GM18517 (cell line): ENCODE data around the gene RTCA.
"Not testable (repeated sequence)": the region's sequence is repeated elsewhere in the genome, so short reads cannot be mapped to it uniquely, and the experiment has no call there.

Experiments used
- ATAC-seq: cut with Tn5 transposase; IDR thresholded peaks from one replicate; pipeline ENCODE4 v1.9.1; 2021; ENCODE audit warnings: mild to moderate bottlenecking, moderate library complexity; ENCODE audit not compliant: unreplicated experiment

Gene RTCA

DNA sequence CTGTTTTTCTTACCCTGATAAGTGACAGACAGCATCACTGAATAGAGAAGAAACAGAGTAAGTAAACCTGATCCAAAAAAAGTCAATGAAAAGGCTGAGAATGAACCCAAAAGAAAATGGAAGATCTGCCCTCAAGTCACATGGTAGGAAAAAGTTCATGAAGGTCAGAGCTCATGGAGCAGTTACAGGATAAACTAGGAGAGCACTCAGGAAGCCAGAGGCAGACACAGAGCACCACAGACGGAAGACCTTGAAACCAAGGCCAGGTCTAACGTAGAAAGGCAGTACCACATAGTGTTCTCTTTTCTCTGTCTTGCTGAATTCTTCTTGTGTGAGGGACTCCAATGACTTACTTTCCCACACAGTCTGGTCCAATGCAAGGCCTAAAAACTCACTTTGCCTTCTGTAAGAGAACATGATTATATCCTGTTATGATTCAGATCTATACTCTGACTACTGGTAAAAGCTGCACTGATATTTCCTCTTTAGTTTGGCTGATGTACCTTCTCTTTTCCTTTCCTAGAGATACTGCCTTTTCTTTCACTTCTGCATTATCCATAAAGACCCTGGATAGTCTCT is 40.8 kb downstream of the RTCA start:
- ATAC-seq, result no peak

DNA sequence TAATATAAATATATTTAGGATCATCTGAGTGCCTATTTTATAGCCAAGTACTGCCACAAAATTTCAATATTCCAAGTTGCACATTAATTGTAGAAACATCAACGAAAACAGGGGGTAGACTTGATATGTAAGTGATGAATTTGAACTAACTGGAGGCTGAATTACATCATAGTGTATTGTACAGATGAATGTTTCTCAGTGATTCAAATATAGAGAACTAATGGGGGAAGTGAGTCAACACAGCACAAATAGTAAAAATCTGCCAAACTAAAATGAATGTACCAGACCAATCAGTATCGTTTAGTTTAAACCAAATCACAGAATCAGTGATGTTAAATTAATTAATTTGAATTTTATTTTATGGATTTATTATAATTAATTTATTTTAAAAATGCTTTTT is 42.8 kb downstream of the RTCA start:
- ATAC-seq, result no peak

DNA sequence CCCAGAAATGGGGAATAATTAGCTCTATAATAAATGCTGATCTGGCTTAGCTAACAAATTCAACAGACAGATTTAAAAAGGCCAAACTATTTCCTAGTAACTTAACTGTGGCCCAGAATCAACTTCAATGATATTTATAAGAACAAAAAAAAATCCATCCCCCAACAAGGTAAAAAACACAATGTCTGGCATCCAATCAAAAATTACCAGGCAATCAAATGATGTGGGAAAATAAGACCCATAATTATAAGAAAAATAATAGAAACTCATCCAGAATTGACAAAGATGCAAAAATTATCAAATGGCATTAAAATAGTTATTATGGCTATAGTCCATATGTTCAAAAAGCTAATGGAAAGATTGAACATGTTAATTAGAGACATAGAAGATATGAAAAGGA is 43.8 kb downstream of the RTCA start:
- ATAC-seq, result no peak

DNA sequence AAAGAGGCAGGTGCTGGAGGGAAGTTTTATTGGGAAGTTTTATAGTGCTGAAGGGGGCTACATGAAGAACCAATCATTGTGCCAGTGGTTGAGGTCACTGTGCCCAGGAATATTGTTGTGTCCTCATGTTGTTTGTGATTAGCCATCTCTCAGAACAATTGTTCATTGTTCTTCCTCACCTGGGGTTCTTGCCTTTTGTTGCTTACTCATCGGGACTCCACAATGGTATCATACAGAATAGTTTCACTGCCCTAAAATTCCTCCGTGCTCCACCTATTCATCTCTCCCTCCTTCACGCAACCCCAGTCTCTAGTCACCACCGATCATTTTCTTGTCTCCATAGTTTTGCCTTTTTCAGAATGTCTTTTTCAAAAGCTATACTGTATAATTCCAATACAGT is 47.4 kb downstream of the RTCA start:
- ATAC-seq, result no peak

DNA sequence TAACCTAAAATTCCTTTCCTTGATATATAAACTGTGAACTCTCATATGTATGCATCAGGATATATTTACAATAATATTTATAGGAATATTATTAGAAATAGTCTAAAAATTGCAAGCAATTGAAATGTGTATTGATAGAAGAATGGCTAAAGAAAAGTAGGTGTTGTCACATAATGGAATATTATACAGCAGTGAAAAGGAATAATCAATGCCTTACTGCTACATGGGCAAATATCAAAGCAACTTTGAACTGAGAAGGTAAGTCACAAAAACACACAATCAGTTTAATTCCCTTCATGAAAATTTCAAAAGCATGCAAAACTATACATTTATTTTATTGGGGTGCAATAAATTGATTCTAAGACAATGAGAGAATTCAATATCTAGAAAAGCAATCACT is 50.6 kb downstream of the RTCA start:
- ATAC-seq, result no peak

DNA sequence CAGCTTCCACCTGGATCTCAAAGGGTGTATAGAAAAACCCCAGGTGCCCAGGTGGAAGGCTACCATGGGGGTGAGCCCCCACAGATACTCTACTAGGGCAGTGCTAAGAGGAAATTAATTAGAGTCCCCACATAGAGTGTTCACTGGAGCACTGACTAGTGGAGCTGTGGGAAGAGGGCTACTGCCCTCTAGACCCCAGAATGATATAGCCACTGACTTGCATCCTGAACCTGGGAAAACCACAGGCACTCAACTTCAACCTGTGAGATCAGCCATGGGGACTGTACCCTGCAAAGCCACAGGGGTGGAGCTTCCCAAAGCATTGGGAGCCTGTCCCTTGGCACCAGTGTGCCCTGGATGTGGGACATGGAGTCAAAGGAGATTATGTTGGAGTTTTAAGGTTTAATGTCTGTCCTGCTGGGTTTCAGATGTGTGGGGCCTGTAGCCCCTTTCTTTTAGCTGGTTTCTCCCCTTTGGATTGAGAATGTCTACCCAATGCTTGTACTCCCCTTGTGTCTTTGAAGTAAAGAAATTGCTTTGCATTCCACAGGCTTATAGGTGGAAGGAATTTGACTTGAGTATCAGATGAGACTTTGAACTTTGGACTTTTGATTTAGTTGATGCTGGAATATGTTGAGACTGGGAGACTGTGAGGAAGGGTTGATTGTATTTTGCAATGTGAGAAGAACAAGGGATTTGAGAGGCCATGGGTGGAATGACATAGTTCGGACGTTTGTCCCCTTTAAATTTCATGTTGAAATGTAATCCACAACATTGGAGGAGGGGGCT is 54.5 kb downstream of the RTCA start:
- no peak for ATAC-seq

DNA sequence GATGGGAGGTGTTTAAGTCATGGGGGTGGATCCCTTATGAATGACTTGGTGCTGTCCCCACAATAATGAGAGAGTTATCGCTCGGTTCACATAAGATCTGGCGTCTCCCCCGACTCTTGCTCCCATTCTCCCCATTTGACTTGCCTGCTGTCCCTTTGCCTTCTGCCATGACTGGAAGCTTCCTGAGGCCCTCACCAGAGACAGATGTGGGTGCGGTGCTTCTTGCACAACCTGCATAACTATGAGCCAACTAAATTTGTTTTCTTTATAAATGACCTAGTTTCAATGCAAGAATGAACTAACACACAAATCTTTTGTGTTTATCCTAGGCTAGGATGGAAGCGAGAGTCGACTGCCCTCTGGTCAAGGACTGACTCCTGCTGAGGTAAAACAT is 55.1 kb downstream of the RTCA start:
- ATAC-seq, result no peak

DNA sequence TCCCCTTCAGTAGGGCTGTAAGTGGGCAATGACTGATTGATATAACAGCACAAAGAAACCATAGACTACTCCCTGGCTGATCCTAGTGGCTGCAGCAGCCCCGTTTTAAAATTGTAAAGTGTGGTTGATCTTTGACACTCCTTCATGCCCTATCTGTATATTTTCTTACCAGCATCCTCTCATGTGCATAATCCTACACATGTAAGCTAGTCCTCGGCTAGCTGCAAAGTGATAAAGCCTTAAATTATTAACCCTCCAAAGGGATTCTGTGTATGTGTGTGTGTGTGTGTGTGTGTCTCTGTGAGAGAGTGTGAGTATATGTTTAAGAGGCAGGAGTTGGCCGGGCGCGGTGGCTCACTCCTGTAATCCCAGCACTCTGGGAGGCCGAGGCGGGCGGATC is 55.5 kb downstream of the RTCA start:
- no peak for ATAC-seq

DNA sequence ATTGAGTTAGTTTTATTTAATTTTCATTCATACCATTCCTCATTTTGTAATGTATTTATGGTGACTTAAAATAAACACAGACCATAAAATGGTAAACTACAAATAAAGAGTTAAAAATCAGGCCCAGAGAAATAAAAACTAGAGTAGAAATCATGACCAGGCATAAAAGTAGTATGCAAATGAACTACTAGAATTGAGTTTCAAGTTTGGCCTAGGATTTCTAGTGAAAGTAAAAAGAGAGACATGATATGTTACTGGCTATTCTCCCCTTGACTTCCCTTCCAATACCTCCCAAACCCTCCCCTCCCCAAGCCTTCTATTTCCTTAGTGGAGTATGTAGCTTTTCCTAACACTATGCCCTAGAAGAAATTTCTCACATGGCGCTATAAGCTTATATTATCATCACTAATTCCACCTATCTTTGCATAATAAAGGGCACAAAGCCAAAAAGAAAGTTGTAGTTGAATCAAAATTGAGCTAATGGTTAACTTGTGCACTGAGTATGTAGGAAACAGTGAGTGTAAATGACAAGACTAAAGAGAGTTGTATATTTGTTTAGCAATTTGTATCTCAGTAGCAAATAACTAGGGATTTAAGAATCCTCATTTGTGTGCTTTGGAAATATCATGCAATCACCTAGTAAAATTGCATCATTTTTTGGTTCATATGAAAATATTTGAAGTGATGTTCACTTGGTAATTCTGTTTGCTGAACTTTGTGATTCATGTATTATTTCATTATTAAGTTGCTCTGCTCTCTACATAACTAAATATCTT is 56.6 kb downstream of the RTCA start:
- peak; percentile 79 for ATAC-seq

DNA sequence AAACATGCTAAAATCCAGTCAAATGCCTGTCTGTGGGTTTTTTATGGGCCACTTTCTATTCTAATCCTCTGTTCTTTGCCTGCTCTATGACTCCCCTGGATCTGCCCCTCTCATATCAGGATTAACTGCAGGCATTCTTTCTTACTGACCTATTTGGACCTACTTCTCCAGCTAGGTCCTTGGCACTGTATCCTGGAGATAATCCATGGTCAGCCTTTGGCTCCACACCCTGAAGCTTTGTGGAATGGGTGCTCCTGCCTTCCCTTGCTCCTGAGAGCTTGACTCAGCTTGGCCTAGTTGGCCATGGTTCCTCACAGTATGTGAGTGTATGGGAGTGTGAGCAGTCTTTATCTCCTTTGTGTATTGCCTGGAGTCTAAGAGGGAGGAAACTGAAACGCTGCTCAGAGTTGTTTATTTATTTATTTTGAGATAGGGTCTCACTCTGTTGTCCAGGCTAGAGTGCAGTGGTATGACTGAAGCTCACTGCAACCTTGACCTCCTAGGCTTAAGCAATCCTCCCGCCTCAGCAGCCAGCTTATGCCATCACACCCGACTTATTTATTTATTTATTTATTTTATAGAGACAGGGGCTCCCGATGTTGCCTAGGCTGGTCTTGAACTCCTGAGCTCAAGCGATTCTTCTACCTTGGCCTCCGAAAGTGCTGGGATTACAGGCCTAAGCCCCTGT is 57.5 kb downstream of the RTCA start:
- no peak for ATAC-seq

DNA sequence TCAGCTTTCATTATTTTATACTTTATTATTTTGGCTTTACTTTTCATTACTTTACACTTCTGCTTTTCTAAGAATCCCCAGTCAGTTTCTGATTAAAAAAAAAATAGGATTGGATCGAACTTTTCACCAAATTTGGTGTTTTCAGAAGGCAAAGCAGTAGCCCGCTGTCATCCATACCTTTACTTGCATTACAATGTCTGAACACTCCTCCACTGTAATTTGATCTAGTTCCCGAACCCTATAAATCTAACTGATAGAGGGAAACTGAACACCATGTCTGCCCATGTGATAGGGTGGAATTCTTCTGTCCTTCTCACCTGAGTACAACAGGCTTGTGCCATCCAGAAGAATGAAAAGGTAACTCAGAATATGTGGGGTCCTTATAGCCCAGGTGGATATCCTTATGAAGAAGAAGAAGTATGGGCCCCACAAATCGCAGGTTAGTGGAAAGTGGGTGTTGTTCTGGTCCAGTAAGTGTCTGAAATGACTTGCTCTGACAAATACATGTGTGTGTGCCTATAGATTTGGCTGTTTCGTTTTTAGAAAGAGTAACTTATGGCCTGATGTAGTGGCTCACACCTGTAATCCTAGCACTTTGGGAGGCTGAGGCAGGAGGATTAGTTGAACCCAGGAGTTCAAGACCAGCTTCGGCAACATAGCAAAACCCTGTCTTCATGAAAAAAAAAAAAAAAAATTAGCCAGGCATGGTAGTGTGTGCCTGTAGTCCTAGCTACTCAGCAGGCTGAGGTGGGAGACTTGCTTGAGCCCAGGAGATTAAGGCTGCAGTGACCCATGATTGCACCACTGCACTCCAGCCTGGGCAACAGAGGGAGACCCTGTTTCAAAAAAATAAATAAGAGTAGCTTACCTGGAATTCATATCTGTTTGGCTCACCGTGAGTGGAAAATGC is 59.7 kb downstream of the RTCA start:
- ATAC-seq, result no peak

DNA sequence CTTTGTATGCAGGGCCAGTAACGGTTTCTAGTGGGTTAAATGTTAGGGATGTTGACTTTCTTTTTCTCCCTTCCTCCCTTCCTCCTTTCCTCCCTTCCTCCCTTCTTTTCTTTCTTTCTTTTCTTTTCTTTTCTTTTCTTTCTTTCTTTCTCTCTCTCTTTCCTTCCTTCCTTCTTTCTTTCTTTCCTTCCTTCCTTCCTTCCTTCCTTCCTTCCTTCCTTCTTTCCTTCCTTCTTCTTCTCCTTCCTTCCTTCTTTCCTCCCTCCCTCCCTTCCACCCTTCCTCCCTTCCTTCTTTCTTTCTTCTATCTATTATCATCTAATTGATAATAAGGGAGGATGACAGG is 60.3 kb downstream of the RTCA start:
- ATAC-seq, result not testable (repeated sequence)

DNA sequence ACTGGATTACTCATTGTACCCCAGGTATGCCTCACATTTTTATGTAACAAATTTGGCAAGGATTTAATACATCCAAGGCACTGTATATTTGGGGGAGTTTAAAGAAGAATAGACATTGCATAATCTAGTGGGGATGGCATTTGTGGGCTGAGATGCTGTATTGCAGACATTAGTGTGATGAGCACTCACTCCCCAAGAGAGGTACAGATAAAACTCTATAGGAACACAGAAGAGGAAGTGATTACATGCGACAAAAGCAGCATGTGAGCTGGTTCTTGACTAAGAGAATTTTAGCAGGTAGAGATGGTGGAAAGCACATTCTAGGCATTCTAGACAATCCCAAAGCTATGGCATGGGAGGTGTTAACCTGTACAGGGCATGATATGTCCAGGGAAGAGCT is 62.1 kb downstream of the RTCA start:
- ATAC-seq, result no peak

DNA sequence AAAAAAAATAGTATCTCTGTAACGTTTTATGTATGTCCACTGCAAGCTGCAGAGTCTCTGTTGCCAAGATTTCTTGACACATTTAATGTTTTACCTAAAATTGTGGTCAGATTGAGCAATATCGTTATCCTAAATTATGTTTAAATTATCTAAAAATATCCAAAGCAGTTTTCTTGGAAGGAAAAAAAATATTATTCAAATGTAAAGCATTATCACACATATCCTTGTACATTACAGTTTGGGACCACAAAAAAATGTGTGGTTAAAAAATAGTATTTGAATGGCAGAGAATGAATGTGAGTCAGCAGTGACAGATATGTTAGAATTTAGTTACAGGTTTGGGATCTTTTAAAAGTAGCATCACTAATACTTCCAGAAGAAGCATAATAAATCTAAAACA is 65.1 kb downstream of the RTCA start:
- not testable (repeated sequence) for ATAC-seq

DNA sequence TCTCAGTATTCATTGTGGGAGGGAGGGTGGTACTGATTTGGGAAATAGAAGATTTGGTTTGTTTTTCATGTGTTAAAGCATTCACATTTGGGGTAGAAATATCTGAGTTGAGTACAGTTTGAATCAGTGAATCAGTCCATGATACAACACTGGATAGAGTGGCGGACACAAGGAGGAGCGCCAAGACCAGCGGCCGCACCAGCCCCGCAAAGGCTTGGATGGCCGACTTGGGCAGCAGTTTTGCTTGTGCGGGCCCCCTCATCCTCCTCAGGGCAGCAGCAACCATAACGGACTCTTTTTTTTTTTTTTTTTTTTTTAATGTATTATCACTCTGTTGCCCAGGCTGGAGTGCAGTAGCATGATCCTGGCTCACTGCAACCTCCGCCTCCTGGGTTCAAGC is 66.3 kb downstream of the RTCA start:
- no peak for ATAC-seq

DNA sequence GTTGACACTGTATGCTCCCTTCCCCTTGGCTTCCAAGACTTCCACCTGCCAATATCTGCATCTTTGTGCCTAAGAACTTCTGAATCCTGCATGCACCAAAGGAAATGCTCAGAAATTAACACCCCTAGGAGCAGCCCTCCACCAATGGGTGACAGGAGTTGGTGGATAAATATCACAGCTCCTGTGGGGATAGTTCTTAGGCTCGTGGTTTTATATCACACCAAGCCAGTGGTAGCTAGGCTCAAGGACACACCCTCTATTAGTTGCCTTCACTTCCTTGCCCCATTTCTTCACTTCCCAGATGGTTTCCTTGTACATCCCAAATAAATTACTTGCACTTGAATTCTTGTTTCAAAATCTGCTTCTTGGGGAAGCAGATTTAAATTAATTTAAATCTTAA is 69.4 kb downstream of the RTCA start:
- no peak for ATAC-seq

DNA sequence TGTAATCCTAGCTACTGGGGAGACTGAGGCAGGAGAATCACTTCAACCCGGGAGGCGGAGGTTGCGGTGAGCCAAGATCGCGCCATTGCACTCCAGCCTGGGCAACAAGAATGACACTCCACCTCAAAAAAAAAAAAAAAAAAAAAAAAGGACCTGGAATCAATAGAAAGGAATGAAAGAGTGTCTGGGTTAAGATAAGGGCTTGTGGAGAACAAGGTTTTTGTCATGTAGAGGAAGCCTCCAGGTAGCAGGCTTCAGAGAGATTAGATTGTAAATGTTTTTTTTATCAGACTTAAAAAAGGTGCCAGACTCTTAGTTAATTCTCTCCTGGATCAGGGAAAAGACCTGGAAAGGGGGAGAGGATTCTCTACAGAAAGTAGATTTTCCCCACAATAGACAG is 71.9 kb downstream of the RTCA start:
- not testable (repeated sequence) for ATAC-seq

DNA sequence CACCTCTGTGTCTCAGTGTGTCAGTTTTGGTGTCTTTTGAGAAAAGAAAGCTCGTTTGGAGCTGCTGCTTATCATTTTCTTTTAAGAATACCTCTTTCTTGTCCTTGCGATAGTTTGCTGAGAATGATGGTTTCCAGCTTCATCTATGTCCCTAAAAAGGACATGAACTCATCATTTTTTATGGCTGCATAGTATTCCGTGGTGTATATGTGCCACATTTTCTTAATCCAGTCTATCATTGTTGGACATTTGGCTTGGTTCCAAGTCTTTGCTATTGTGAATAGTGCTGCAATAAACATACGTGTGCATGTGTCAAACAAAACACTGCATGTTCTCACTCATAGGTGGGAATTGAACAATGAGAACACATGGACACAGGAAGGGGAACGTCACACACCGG is 73.7 kb downstream of the RTCA start:
- ATAC-seq, result not testable (repeated sequence)

DNA sequence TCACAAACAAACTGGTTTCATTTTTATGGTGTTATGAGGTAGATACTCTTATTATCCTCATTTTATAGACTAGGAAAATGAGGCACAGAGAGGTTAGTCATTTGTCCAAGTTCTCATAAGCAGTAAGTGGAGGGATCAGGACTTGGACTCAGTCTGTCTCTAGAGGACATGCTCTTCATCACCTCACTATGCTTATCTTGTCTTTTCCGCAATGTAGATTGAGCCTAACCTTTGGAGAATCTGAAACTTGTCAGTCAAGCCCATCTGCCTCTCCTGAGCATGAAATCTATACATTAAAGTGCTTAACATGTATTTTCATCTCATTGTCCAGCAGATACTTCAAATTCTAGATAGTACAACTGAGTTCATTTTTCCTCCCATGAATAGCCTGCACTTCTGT is 74.5 kb downstream of the RTCA start:
- ATAC-seq, result no peak

DNA sequence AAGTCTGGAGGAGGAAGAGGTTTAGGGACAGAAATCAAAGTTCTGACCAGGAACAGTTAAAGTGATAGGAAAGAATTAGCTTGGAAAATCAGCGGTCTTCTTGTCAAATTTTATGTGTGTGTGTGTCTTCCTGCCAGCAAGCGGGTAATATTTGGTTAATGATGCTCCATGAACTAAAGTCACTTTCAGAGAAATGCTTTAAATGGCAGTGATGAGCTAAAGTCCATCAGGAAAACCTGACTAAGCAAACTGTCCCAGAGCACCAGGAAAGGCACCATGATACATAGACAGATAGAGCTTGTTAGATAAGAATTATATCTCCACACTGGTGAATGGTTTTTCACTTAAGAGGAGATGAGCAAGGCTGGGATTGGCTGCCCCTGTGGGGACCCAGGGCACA is 76.3 kb downstream of the RTCA start:
- no peak for ATAC-seq
